HEK293T (cell line): ENCODE measurements around the gene CHST11.

ENCODE experiments used
- ARNT ChIP-seq: fragments of 450-650 bp; IDR thresholded peaks from 2 replicates; pipeline ENCODE4 v1.6.1; 2017; ENCODE audit warnings: mild to moderate bottlenecking
- ELF4 ChIP-seq: fragments of 450-650 bp; IDR thresholded peaks from 2 replicates; pipeline ENCODE4 v1.6.1; 2017; ENCODE audit warnings: antibody characterized with exemption
- FOXK2 ChIP-seq: fragments of 450-650 bp; IDR thresholded peaks from 2 replicates; pipeline ENCODE4 v1.6.1; 2016; ENCODE audit warnings: mild to moderate bottlenecking
- FOXM1 ChIP-seq: fragments of 450-650 bp; IDR thresholded peaks from 2 replicates; pipeline ENCODE4 v1.6.1; 2017; ENCODE audit warnings: mild to moderate bottlenecking, borderline replicate concordance
- HDGF ChIP-seq: fragments of 450-650 bp; IDR thresholded peaks from 2 replicates; pipeline ENCODE4 v1.6.1; 2017; ENCODE audit warnings: antibody characterized with exemption, borderline replicate concordance
- LEF1 ChIP-seq: fragments of 450-650 bp; IDR thresholded peaks from 2 replicates; pipeline ENCODE4 v1.6.1; 2017; ENCODE audit warnings: mild to moderate bottlenecking, borderline replicate concordance
- NFRKB ChIP-seq: fragments of 450-650 bp; IDR thresholded peaks from 2 replicates; pipeline ENCODE4 v1.6.1; 2016; ENCODE audit warnings: mild to moderate bottlenecking, moderate library complexity
- TARDBP ChIP-seq: fragments of 450-650 bp; IDR thresholded peaks from 2 replicates; pipeline ENCODE4 v1.6.1; 2016
- ZNF384 ChIP-seq: fragments of 450-650 bp; IDR thresholded peaks from 2 replicates; pipeline ENCODE4 v1.6.1; 2016
- TF ChIP-seq, protein P1 (sequence below): fragments of 450-650 bp; IDR thresholded peaks from 2 replicates; pipeline ENCODE4 v1.6.1; 2016

DNA sequence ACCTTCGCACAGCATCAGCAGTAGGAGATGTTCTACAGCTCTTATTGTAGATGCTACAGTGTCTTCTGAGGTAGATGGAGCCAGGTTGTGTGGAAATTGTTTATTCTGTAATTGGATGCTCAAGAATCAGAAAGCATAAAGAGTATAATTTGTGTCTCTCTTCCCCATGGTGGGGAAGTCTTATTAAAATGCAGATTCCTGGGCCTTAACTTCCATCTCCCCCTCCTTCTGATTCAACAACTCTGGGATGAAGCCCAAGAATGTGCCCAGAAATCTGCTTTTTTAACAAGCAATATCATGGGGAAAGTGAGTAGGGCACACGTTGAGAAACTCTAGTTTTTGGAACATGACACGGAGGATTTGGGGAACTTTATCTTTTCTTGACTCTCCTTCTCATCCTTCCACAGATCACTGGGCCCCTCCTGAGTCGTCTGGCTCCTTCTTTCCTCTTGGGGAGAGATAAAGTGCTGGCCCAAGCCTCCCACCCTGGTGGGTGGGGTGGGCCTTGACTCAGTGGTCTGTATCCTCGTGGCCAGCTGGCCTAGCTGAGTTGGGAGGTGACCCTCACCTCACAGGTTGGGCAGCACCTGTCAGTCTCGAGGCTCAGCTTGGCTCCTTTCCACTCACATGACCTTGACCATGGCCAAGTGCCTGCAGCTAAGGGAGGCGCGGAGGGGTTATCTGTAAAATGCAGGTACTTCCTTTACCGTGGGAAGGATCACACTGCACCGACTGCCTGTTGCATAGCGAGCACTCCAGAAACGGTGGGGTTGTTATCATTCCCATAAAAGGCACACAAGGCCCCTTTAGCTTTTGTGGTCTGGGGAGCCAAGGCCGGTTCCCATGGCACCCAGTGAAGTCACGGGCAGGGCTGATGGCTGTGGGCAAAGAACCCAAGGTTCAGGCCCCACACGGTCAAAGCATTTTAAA is 141.9 kb downstream of the CHST11 start:
- TF ChIP-seq, protein P1, sequence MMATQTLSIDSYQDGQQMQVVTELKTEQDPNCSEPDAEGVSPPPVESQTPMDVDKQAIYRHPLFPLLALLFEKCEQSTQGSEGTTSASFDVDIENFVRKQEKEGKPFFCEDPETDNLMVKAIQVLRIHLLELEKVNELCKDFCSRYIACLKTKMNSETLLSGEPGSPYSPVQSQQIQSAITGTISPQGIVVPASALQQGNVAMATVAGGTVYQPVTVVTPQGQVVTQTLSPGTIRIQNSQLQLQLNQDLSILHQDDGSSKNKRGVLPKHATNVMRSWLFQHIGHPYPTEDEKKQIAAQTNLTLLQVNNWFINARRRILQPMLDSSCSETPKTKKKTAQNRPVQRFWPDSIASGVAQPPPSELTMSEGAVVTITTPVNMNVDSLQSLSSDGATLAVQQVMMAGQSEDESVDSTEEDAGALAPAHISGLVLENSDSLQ, result no peak
- TF ChIP-seq LEF1, result no peak
- no peak for TF ChIP-seq ZNF384
- no peak for TF ChIP-seq NFRKB
- TF ChIP-seq TARDBP, result no peak
- no peak for TF ChIP-seq FOXM1
- no peak for TF ChIP-seq ARNT
- TF ChIP-seq ELF4, result no peak
- no peak for TF ChIP-seq FOXK2
- no peak for TF ChIP-seq HDGF
